Keratinocyte (primary cell): ENCODE results near the gene CYP46A1. TPM values are rescaled to one million over a fixed set of nuclear protein-coding genes. Genes with fewer than 3 reads are reported as not detected.

Source experiments
- DNase-seq: peaks from one replicate; pipeline ENCODE4 v3.0.0-alpha.2; 2011; ENCODE audit warnings: low read depth, missing footprints, low spot score
- FAIRE-seq: peaks from 2 replicates; lab custom pipeline; 2011; peaks lifted over from hg19 to GRCh38; lab: Jason Lieb, UNC
- H2AFZ ChIP-seq: 2 replicates; pipeline ENCODE4 v1.6.0; 2012; ENCODE audit warnings: low read length, control low read depth, inconsistent platforms; ENCODE audit not compliant: control insufficient read depth
- H3K27ac ChIP-seq: 2 replicates; pipeline ENCODE4 v1.5.1; 2011; ENCODE audit warnings: low read length; ENCODE audit not compliant: control insufficient read depth, insufficient read depth
- H3K27me3 ChIP-seq: 3 replicates; pipeline ENCODE4 v1.6.0; 2011; ENCODE audit warnings: low read length; ENCODE audit not compliant: control insufficient read depth, insufficient read depth; ENCODE audit errors: extremely low read depth
- H3K36me3 ChIP-seq, 2 experiments: 2 replicates in 1 of 2; 3 replicates in 1 of 2; pipeline ENCODE4 v1.5.1; 2011; ENCODE audit warnings: low read length in 2 of 2, mild to moderate bottlenecking in 1 of 2; ENCODE audit not compliant: control insufficient read depth in 2 of 2, insufficient read depth in 2 of 2; ENCODE audit errors: extremely low read depth in 1 of 2
- H3K4me1 ChIP-seq: 3 replicates; pipeline ENCODE4 v1.5.1; 2011; ENCODE audit warnings: low read length; ENCODE audit not compliant: control insufficient read depth, insufficient read depth; ENCODE audit errors: extremely low read depth
- H3K4me2 ChIP-seq: 3 replicates; pipeline ENCODE4 v1.6.0; 2011; ENCODE audit warnings: low read depth, low read length; ENCODE audit not compliant: control insufficient read depth, insufficient read depth; ENCODE audit errors: extremely low read depth
- H3K4me3 ChIP-seq, 3 experiments: fragments of 200-600 bp in 1 of 3; sonication (generic) in 1 of 3; 2 replicates in 2 of 3; 3 replicates in 1 of 3; pipeline ENCODE4 v1.5.1; 2011 to 2016; ENCODE audit warnings: low read length in 3 of 3, mild to moderate bottlenecking in 3 of 3, control low read depth in 2 of 3, inconsistent platforms in 1 of 3, low read depth in 1 of 3, mixed read lengths in 1 of 3, mixed run types in 1 of 3, moderate library complexity in 1 of 3; ENCODE audit not compliant: control insufficient read depth in 2 of 3, insufficient read depth in 2 of 3; ENCODE audit errors: extremely low read depth in 1 of 3
- H3K79me2 ChIP-seq: 2 replicates; pipeline ENCODE4 v1.6.0; 2012; ENCODE audit warnings: low read length; ENCODE audit not compliant: control insufficient read depth, insufficient read depth
- H3K9ac ChIP-seq: 3 replicates; pipeline ENCODE4 v1.6.0; 2011; ENCODE audit warnings: low read length; ENCODE audit not compliant: control insufficient read depth, insufficient read depth; ENCODE audit errors: extremely low read depth
- H3K9me1 ChIP-seq: 3 replicates; pipeline ENCODE4 v1.6.0; 2011; ENCODE audit warnings: low read length; ENCODE audit not compliant: control insufficient read depth, insufficient read depth; ENCODE audit errors: extremely low read depth
- H3K9me3 ChIP-seq: 2 replicates; pipeline ENCODE4 v1.5.1; 2012; ENCODE audit warnings: low read depth, low read length; ENCODE audit not compliant: control insufficient read depth
- H4K20me1 ChIP-seq: 3 replicates; pipeline ENCODE4 v1.6.0; 2011; ENCODE audit warnings: low read length; ENCODE audit not compliant: control insufficient read depth, insufficient read depth; ENCODE audit errors: extremely low read depth
- CTCF ChIP-seq, 3 experiments: IDR thresholded peaks in 1 of 3; conservative IDR thresholded peaks in 1 of 3; optimal IDR thresholded peaks in 1 of 3; 2 replicates in 2 of 3; 3 replicates in 1 of 3; pipeline versions ENCODE3 to v1.5.1; 2011; ENCODE audit warnings: low read length in 3 of 3, mild to moderate bottlenecking in 3 of 3, moderate library complexity in 2 of 3, control low read depth in 1 of 3, inconsistent platforms in 1 of 3; ENCODE audit not compliant: insufficient read depth in 2 of 3; ENCODE audit errors: extremely low read depth in 1 of 3
- EZH2 ChIP-seq: IDR thresholded peaks from one replicate; pipeline ENCODE4 v1.6.1; 2012; ENCODE audit warnings: inconsistent platforms, mild to moderate bottlenecking, low read length, moderate library complexity
- dilution Hi-C: fragments of 300-500 bp; cut with MboI; formaldehyde crosslinking; loops from one replicate; pipeline ENCODE4 v1.7.0; 2020; ENCODE audit warnings: low sequenced_read_pairs; ENCODE audit not compliant: extremely low pct_ligation_motif_present
- polyA plus RNA-seq, 5 experiments: library from polyadenylated mRNA; depleted of rRNA in 3 of 5; stranded (reverse) in 3 of 5; stranded (forward) in 1 of 5; unstranded in 1 of 5; fragments of >200 nt; gene quantifications; 1 replicate in 1 of 5; 2 replicates in 3 of 5; 3 replicates in 1 of 5; pipeline versions ENCODE4 v1.2.1 to v1.2.3, GENCODE V29; 2011 to 2012; ENCODE audit warnings: missing spikeins in 2 of 5, low read depth in 1 of 5, low replicate concordance in 1 of 5

The CYP46A1 gene
- polyA plus RNA-seq, 1 donor (not counting 4 experiments of a cell fraction or from before 2014, with no cell fraction given): 0.01 TPM

- no peak for FAIRE-seq
- peaks cover 20% of the 10 kb centered on the region for H3K27me3 ChIP-seq
Observed at GRCh38 chr14:99668307-99669295, 15.5 kb upstream of the CYP46A1 start.

GRCh38 chr14:99670361-99671234 is 13.5 kb upstream of the CYP46A1 start:
- no peaks in the 10 kb centered on the region for H3K9me3 ChIP-seq
- no peaks in the 10 kb centered on the region for H3K79me2 ChIP-seq
- no peaks in the 10 kb centered on the region for H3K36me3 ChIP-seq
- FAIRE-seq (no peak), DNase-seq (no peak)
- H3K4me1 ChIP-seq: no peaks in the 10 kb centered on the region
- no peak overlapping the region for H3K4me2 ChIP-seq
- dilution Hi-C loops: no loop called here
- no peak overlapping the region for H3K4me3 ChIP-seq
- no peak overlapping the region for H3K9ac ChIP-seq
- no peaks in the 10 kb centered on the region for H3K9me1 ChIP-seq
- H3K27me3 ChIP-seq: peaks cover 36% of the 10 kb centered on the region
- no peak for TF ChIP-seq EZH2
- H4K20me1 ChIP-seq: no peaks in the 10 kb centered on the region
- no peak overlapping the region for H3K27ac ChIP-seq
- no peak overlapping the region for H2AFZ ChIP-seq

More at GRCh38 chr14:99668307-99669295, 15.5 kb upstream of the CYP46A1 start:
- dilution Hi-C loops: no loop called here
- Histone ChIP-seq H3K9me3 (no peaks in the 10 kb centered on the region), H3K4me3 (no peak overlapping the region), H3K4me1 (no peaks in the 10 kb centered on the region), H3K9ac (no peak overlapping the region), H3K9me1 (no peaks in the 10 kb centered on the region), H4K20me1 (no peaks in the 10 kb centered on the region), H3K36me3 (no peaks in the 10 kb centered on the region), H3K27ac (no peak overlapping the region), H2AFZ (no peak overlapping the region), H3K79me2 (no peaks in the 10 kb centered on the region), H3K4me2 (no peak overlapping the region)
- TF ChIP-seq EZH2: no peak
- TF ChIP-seq CTCF (optimal IDR thresholded peaks at IDR 0.05 in 1 of 3, IDR thresholded peaks at IDR 0.05 in 1 of 3, conservative IDR thresholded peaks at IDR 0.05 in 1 of 3; ENCODE audit: extremely low read depth in 1 of 3, insufficient read depth in 2 of 3, low read length in 3 of 3): no peak
- no peak for DNase-seq
